ENCODE results near the gene EFCAB11. TPM values are rescaled to one million over a fixed set of nuclear protein-coding genes. Genes with fewer than 3 reads are reported as not detected.
A peak's percentile ranks its signal among the peaks of the same experiment; 100 is the strongest.

The EFCAB11 gene
- total RNA-seq, 1 donor from 2014 or later, result 7.7 TPM

DNA sequence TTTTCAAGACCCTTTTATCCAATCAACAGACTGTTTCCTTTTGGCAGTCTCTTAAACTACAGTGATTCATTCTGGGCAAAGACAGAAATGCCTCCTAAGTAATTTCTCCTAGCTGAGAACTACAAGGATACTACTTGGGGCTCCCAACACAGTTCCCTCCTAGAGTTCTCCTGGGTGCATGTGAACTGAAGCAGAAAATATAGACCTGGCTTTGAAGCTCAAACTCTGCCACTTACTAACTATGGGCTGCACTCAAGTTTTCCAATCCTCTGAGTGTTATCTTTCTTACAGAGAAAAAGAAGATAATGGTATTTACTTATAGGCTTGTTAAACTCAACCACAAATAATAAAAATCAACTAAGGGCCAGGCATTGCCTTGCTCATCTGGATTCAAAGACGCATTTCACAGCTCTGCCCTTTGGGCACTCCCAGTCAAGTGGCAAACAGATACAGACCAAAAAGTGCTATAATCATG is 97.6 kb downstream of the EFCAB11 start:
- Mint-ChIP-seq H3K4me3 (ENCODE audit: unreplicated experiment) (no peak overlapping the region), H3K4me1 (ENCODE audit: low read depth) (peaks cover 40% of the 10 kb centered on the region), H3K27ac (ENCODE audit: unreplicated experiment) (peak overlapping the region; percentile 96), H3K27me3 (ENCODE audit: low read depth) (no peaks in the 10 kb centered on the region), H3K36me3 (ENCODE audit: low read depth) (peaks cover 3% of the 10 kb centered on the region), H3K9me3 (ENCODE audit: low read depth) (no peaks in the 10 kb centered on the region)
- TF ChIP-seq CTCF (IDR thresholded peaks at IDR 0.05), result no peak
- no peak for DNase-seq (ENCODE audit: low spot score)

DNA sequence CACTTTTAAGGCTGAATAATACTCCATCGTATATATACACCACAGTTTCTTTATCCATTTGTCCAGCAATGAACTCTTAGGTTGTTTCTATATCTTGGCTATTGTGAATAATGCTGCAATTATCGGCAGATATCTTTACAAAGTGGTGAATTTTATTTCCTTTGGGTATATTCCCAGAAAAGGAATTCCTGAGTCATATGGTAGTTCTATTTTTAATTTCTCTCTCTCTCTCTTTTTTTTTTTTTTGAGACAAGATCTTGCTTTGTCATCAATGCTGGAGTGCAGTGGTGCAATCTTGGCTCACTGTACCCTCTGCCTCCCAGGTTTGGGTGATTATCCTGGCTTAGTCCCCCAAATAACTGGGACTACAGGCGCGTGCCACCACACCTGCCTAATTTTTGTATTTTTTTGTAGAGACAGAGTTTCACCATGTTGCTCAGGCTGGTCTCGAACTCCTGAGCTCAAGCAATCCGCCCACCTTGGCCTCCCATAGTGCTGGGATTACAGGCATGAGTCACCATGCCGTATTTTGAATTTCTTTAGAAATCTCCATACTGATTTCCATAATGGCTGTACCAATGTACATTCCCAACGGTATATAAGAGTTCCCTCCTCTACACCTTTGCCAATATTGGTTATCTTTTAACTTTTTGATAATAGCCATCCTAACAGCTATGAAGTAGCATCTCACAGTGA is 98.4 kb downstream of the EFCAB11 start:
- Mint-ChIP-seq H3K27me3 (ENCODE audit: low read depth) (no peaks in the 10 kb centered on the region), H3K4me3 (ENCODE audit: unreplicated experiment) (no peak overlapping the region), H3K9me3 (ENCODE audit: low read depth) (no peaks in the 10 kb centered on the region), H3K36me3 (ENCODE audit: low read depth) (peaks cover 2% of the 10 kb centered on the region), H3K27ac (ENCODE audit: unreplicated experiment) (peak overlapping the region; percentile 96), H3K4me1 (ENCODE audit: low read depth) (peaks cover 47% of the 10 kb centered on the region)
- TF ChIP-seq CTCF (IDR thresholded peaks at IDR 0.05), result no peak
- DNase-seq (ENCODE audit: low spot score), result no peak

DNA sequence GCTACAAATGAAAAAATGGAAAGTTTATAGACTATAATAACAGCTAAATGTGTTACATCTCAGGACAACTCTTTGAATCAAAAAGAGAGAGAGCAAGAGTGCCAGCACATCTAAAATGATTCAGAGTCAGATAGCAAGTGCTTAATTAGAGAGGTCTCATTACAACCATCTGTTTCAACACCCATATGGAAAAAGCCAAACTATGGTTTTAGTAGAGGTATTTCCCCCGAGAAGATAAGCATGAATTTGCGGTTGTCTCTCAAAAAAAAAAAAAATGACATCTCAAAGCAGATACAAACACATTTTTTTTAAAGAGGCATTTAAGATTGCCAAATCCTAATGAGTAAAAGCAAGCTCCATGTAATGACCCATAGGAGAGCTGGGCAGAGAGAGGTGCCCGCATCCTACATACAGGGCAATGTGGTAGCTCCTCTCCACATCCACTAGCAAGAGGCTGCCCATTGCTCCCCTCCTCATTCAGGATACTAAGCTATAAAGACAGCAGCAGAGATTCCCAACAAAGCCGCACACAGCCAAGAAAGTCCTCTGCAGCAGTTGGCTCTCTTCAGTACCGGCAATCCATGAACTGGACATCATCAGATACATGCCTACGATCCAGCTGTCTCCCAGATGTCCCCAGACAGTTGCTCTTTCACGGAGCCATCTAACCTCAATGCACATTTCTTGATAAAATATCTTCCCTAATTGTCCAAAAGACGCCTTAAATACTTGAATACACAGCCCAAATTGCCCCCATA is 100.4 kb downstream of the EFCAB11 start:
- H3K9me3 Mint-ChIP-seq (ENCODE audit: low read depth), result no peaks in the 10 kb centered on the region
- H3K4me3 Mint-ChIP-seq (ENCODE audit: unreplicated experiment), result no peak overlapping the region
- H3K27ac Mint-ChIP-seq (ENCODE audit: unreplicated experiment), result peak overlapping the region; percentile 49
- no peaks in the 10 kb centered on the region for H3K27me3 Mint-ChIP-seq (ENCODE audit: low read depth)
- DNase-seq (ENCODE audit: low spot score), result no peak
- H3K4me1 Mint-ChIP-seq (ENCODE audit: low read depth), result peaks cover 66% of the 10 kb centered on the region
- TF ChIP-seq CTCF (IDR thresholded peaks at IDR 0.05), result no peak
- H3K36me3 Mint-ChIP-seq (ENCODE audit: low read depth), result no peaks in the 10 kb centered on the region

DNA sequence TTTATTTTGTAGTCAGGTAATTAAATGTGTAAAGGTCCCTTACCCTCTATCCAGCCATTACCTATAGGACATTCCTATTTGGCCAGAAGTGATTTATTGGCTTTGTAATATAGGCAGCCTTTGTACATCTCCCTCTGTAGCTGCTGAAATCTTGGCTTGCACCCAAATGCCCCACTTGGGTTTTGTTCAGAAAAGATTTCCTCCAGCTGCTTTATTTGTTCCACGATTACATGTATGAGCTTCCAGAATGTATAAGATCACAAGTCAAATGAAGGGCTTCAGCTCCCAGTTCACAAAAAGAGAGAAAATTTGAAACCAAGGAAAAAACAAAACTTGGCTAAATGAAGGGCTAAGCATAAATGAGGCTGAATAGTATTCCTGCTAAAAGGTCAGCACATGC is 103.4 kb downstream of the EFCAB11 start:
- Mint-ChIP-seq H3K4me3 (ENCODE audit: unreplicated experiment) (no peak overlapping the region), H3K4me1 (ENCODE audit: low read depth) (peaks cover 73% of the 10 kb centered on the region), H3K27me3 (ENCODE audit: low read depth) (no peaks in the 10 kb centered on the region), H3K9me3 (ENCODE audit: low read depth) (peaks cover 5% of the 10 kb centered on the region), H3K36me3 (ENCODE audit: low read depth) (no peaks in the 10 kb centered on the region), H3K27ac (ENCODE audit: unreplicated experiment) (no peak overlapping the region)
- TF ChIP-seq CTCF (IDR thresholded peaks at IDR 0.05), result no peak
- no peak for DNase-seq (ENCODE audit: low spot score)

DNA sequence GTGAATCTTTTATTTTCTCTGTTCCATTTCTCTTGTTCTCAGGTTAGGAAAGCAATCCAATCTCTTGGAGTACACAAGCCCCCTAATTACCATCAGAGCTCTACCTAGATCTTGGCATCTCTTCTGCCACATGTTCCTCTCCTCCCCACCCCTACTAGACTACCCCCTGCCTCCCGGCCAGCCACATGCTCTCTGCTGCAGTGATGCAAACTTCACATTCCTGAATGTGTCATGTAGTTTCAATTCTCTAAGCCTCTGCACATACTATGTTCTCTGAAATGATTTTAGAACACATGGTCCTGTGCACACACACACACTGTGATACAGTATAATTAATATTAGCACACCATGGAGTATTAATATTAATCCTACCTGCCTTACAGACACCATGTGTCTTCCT is 104.6 kb downstream of the EFCAB11 start:
- Mint-ChIP-seq H3K27ac (ENCODE audit: unreplicated experiment) (peak overlapping the region; percentile 84), H3K4me3 (ENCODE audit: unreplicated experiment) (no peak overlapping the region)
- no peak for DNase-seq (ENCODE audit: low spot score)

More for the DNA sequence above, 104.6 kb downstream of the EFCAB11 start:
- no peak for TF ChIP-seq CTCF (IDR thresholded peaks at IDR 0.05)
- Mint-ChIP-seq H3K36me3 (ENCODE audit: low read depth) (no peaks in the 10 kb centered on the region), H3K9me3 (ENCODE audit: low read depth) (peaks cover 5% of the 10 kb centered on the region), H3K4me1 (ENCODE audit: low read depth) (peaks cover 76% of the 10 kb centered on the region), H3K27me3 (ENCODE audit: low read depth) (no peaks in the 10 kb centered on the region)

Data from chondrocyte (in vitro differentiated cells).